HFFc6 (cell line): Measurements from ENCODE around the gene NDRG2. TPM values are rescaled to one million over a fixed set of nuclear protein-coding genes. Genes with fewer than 3 reads are reported as not detected.
A peak's percentile ranks its signal among the peaks of the same experiment; 100 is the strongest.

Experiments
- DNase-seq: peaks from one replicate; pipeline ENCODE4 v3.0.0-alpha.2; 2018
- H3K27ac Mint-ChIP-seq: 2 replicates; pipeline ENCODE4 v1.8.0; 2020; ENCODE audit warnings: mild to moderate bottlenecking, mixed read lengths
- H3K27me3 Mint-ChIP-seq: 2 replicates; pipeline ENCODE4 v1.8.0; 2021; ENCODE audit warnings: mild to moderate bottlenecking, moderate library complexity, mixed read lengths; ENCODE audit not compliant: insufficient read depth
- H3K36me3 Mint-ChIP-seq: 2 replicates; pipeline ENCODE4 v1.8.0; 2021; ENCODE audit warnings: low read depth, mixed read lengths
- H3K4me1 Mint-ChIP-seq: 2 replicates; pipeline ENCODE4 v1.8.0; 2020; ENCODE audit warnings: low read depth, mixed read lengths
- H3K4me3 Mint-ChIP-seq: 2 replicates; pipeline ENCODE4 v1.8.0; 2020; ENCODE audit warnings: mild to moderate bottlenecking, moderate library complexity, mixed read lengths
- H3K9me3 Mint-ChIP-seq: 2 replicates; pipeline ENCODE4 v1.8.0; 2020; ENCODE audit warnings: mild to moderate bottlenecking, mixed read lengths
- CTCF ChIP-seq: fragments of 200-600 bp; sonication (generic); IDR thresholded peaks from 2 replicates; pipeline ENCODE4 v1.5.0; 2021; ENCODE audit warnings: antibody characterized with exemption, mild to moderate bottlenecking
- long read RNA-seq: library from polyadenylated mRNA; unstranded; transcript quantifications from one replicate; pipeline ENCODE4 v2.0.0, GENCODE V29; 2019
- total RNA-seq, 6 experiments: library from RNA; stranded (reverse); fragmentation: NEBNext Ultra II Directional; extraction: Animal tissue kit (Norgen Biotek cat#: 25700); gene quantifications; 2 replicates in 1 of 6; 3 replicates in 5 of 6; pipeline ENCODE4 v1.2.3, GENCODE V29; 2021

NDRG2 gene
- under 1 TPM in 4 of 6 experiments, not detected in 2; 0.11 to 0.31 (median 0.23) TPM for total RNA-seq
- long read RNA-seq: 0 reads

GRCh38 chr14:21024585-21025370 lies at the start of gene NDRG2:
TSS of gene NDRG2 (minus strand) at chr14:21025061. CDS start at chr14:21023315, 1,746 bp downstream.
- H3K36me3 Mint-ChIP-seq: no peaks in the 10 kb centered on the region
- no peak for DNase-seq
- no peak for TF ChIP-seq CTCF
- H3K27ac Mint-ChIP-seq: no peak within 1 kb of the TSS
- H3K4me1 Mint-ChIP-seq: no peaks in the 10 kb centered on the region
- H3K4me3 Mint-ChIP-seq: peak within 1 kb of the TSS; percentile 44; the same call in 1 of the 2 replicates
- peaks cover 51% of the 10 kb centered on the region for H3K27me3 Mint-ChIP-seq
- H3K9me3 Mint-ChIP-seq: no peaks in the 10 kb centered on the region

- no peak for TF ChIP-seq CTCF
- no peaks in the 10 kb centered on the region for H3K9me3 Mint-ChIP-seq
- H3K27ac Mint-ChIP-seq: peak overlapping the region; percentile 97; the same call in 1 of the 2 replicates
- peaks cover 31% of the 10 kb centered on the region for H3K4me1 Mint-ChIP-seq
- H3K27me3 Mint-ChIP-seq: peaks cover 6% of the 10 kb centered on the region
- H3K36me3 Mint-ChIP-seq: peaks cover 14% of the 10 kb centered on the region
- no peak for DNase-seq
- H3K4me3 Mint-ChIP-seq: no peak overlapping the region
These were observed 49.1 kb upstream of the NDRG2 start for GRCh38 chr14:21073921-21074320.

GRCh38 chr14:21072781-21073339 lies 48.0 kb upstream of the NDRG2 start:
- peaks cover 38% of the 10 kb centered on the region for H3K4me1 Mint-ChIP-seq
- peak overlapping the region; percentile 95 for H3K4me3 Mint-ChIP-seq
- peak overlapping the region; percentile 97 for H3K27ac Mint-ChIP-seq
- H3K27me3 Mint-ChIP-seq: peaks cover 6% of the 10 kb centered on the region
- no peak for DNase-seq
- peaks cover 14% of the 10 kb centered on the region for H3K36me3 Mint-ChIP-seq
- TF ChIP-seq CTCF: no peak
- no peaks in the 10 kb centered on the region for H3K9me3 Mint-ChIP-seq

DNA sequence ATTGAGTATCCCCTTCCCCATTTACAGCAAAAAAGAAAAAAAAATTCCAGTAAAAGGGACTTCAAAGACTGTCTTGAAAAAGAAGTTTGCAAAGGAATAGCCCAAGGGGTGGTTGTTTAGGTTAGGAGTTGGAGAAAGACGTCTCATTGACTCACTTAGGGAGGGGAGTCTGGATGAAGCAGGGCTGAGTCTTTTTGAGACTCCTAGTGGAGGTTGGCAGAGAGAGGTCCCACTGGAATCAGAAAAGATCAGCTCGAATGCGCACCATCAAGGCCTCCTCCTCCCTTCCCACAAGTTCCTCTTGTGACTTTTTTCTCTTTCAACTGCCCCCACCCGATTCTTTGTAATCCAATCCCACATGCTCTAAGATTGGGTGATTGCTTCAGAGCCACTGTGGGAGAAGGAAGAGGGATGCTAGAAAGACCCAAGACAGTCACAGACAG lies 47.2 kb upstream of the NDRG2 start:
- H3K36me3 Mint-ChIP-seq: peaks cover 14% of the 10 kb centered on the region
- H3K27ac Mint-ChIP-seq: peak overlapping the region; percentile 97
- H3K4me3 Mint-ChIP-seq: peak overlapping the region; percentile 95

More for the DNA sequence above, 47.2 kb upstream of the NDRG2 start:
- Mint-ChIP-seq H3K27me3 (peaks cover 6% of the 10 kb centered on the region), H3K9me3 (no peaks in the 10 kb centered on the region), H3K4me1 (peaks cover 38% of the 10 kb centered on the region)
- DNase-seq: peak; percentile 75
- TF ChIP-seq CTCF: peak; percentile 24; the same call in 1 of the 2 replicates
